Liver (tissue), 3 donors: ENCODE measurements around the gene HOXB5.

Experiments used
- JUND ChIP-seq, 2 donors: IDR thresholded peaks; 2 replicates each; pipeline ENCODE4 v1.6.1; 2016; ENCODE audit warnings: antibody characterized with exemption in 2 of 2
- MAX ChIP-seq: IDR thresholded peaks from 2 replicates; pipeline ENCODE4 v1.6.1; 2016; ENCODE audit warnings: antibody characterized with exemption
- RAD21 ChIP-seq, 2 donors: IDR thresholded peaks; 2 replicates each; pipeline ENCODE4 v1.6.1; 2016; ENCODE audit warnings: antibody characterized with exemption in 2 of 2, mild to moderate bottlenecking in 2 of 2
- REST ChIP-seq: IDR thresholded peaks from 2 replicates; pipeline ENCODE4 v1.6.1; 2016; ENCODE audit warnings: antibody characterized with exemption, mild to moderate bottlenecking
- RXRA ChIP-seq, 2 donors: IDR thresholded peaks; 2 replicates each; pipeline ENCODE4 v1.6.1; 2017 to 2018; ENCODE audit warnings: antibody characterized with exemption in 2 of 2, mild to moderate bottlenecking in 1 of 2
- SP1 ChIP-seq: IDR thresholded peaks from 2 replicates; pipeline ENCODE4 v1.6.1; 2018; ENCODE audit warnings: antibody characterized with exemption, mild to moderate bottlenecking
- TAF1 ChIP-seq: conservative IDR thresholded peaks from 2 replicates; pipeline ENCODE4 v1.6.1; 2016; ENCODE audit warnings: antibody characterized with exemption, mild to moderate bottlenecking
- TF ChIP-seq, protein P1 (sequence below): fragments of 150-350 bp; IDR thresholded peaks from 2 replicates; pipeline ENCODE4 v1.5.1; 2017; ENCODE audit warnings: improper control_type of control experiment, low read depth, low read length; ENCODE audit not compliant: missing input control
- donor health status: healthy.
- donor health status: healthy.

- TF ChIP-seq SP1 = no peak
- no peak for TF ChIP-seq JUND (IDR thresholded peaks at IDR 0.05)
- TF ChIP-seq, protein P1, sequence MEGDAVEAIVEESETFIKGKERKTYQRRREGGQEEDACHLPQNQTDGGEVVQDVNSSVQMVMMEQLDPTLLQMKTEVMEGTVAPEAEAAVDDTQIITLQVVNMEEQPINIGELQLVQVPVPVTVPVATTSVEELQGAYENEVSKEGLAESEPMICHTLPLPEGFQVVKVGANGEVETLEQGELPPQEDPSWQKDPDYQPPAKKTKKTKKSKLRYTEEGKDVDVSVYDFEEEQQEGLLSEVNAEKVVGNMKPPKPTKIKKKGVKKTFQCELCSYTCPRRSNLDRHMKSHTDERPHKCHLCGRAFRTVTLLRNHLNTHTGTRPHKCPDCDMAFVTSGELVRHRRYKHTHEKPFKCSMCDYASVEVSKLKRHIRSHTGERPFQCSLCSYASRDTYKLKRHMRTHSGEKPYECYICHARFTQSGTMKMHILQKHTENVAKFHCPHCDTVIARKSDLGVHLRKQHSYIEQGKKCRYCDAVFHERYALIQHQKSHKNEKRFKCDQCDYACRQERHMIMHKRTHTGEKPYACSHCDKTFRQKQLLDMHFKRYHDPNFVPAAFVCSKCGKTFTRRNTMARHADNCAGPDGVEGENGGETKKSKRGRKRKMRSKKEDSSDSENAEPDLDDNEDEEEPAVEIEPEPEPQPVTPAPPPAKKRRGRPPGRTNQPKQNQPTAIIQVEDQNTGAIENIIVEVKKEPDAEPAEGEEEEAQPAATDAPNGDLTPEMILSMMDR = no peak
- TF ChIP-seq REST = no peak
- TF ChIP-seq RAD21 (IDR thresholded peaks at IDR 0.05) = no peak
- no peak for TF ChIP-seq MAX
- no peak for TF ChIP-seq RXRA (IDR thresholded peaks at IDR 0.05)
- no peak for TF ChIP-seq TAF1
Measured at GRCh38 chr17:48601207-48601538, 7.6 kb upstream of the HOXB5 start.
